Measurements from ENCODE around the gene ERGIC1. TPM values are rescaled to one million over a fixed set of nuclear protein-coding genes. Genes with fewer than 3 reads are reported as not detected.

ERGIC1 gene
- total and polyA plus RNA-seq, 10 of the 15 experiments (the other 5 are each of a cell fraction or from before 2014, with no cell fraction given): 8.8 to 104 (median 76.3) TPM

GRCh38 chr5:172833372-172833685, 722 bp upstream of the ERGIC1 start:
- TF ChIP-seq HCFC1 (IDR thresholded peaks at IDR 0.05; ENCODE audit: low read length) (0 out of 2 replicates have a peak, but pooled peaks have one; percentile 10), POLR2AphosphoS5 (IDR thresholded peaks at IDR 0.05; ENCODE audit: low read length) (no peak)
- peaks cover 32% of the 10 kb centered on the region for H3K4me1 ChIP-seq (ENCODE audit: control insufficient read depth, insufficient read depth, low read length)
- BruUV-seq (replicated peaks): no TSS peak
- POLR2A ChIA-PET: interaction anchor here (0.6 to 1.0 kb wide), 4 partner anchors 20 to 61 kb away, joined by 3 read pairs; no protein-coding TSS in a partner anchor
- WGBS (ENCODE audit: insufficient coverage, insufficient replicate concordance, low lambda C conversion rate, missing lambda C conversion rate): 29% methylated on average over 5 of the region's 6 CpGs
- H3K36me3 ChIP-seq (ENCODE audit: control insufficient read depth in 2 of 2, insufficient read depth in 2 of 2, low read length in 1 of 2): no peaks in the 10 kb centered on the region
- no peak for FAIRE-seq
- CTCF ChIA-PET: interaction anchor here (0.8 kb wide), 1 partner anchor 61 kb away, joined by 3 read pairs; no protein-coding TSS in a partner anchor
- H3K4me3 ChIP-seq: peak overlapping the region; percentile 97
- no peaks in the 10 kb centered on the region for H3K27me3 ChIP-seq (replicated peaks in 1 of 2; ENCODE audit: control insufficient read depth in 2 of 2, insufficient read depth in 2 of 2, low read length in 1 of 2)
- DNase-seq (ENCODE audit: low read depth, low spot score): no peak
- no peak overlapping the region for H2AFZ ChIP-seq (ENCODE audit: control insufficient read depth, low read depth, low read length)
- H3K79me2 ChIP-seq (ENCODE audit: control insufficient read depth, insufficient read depth, low read length): peaks cover 42% of the 10 kb centered on the region
- H3K9me3 ChIP-seq (replicated peaks; ENCODE audit: control insufficient read depth, insufficient read depth, low read length): no peaks in the 10 kb centered on the region
- H3K4me2 ChIP-seq (ENCODE audit: control insufficient read depth, insufficient read depth): peak overlapping the region; percentile 66
- RAD21 ChIA-PET (ENCODE audit: unreplicated experiment): interaction anchor here (0.9 to 1.0 kb wide), 2 partner anchors 63 to 98 kb away, joined by 3 read pairs; no protein-coding TSS in a partner anchor
- H3K9ac ChIP-seq (ENCODE audit: control insufficient read depth, insufficient read depth, low read length): no peak overlapping the region; the same call in 1 of the 2 replicates
- intact Hi-C loops (cut with micrococcal nuclease; ENCODE audit: unreplicated experiment) (loop anchor here (10.0 kb wide), 1 partner anchor 119 kb away; no protein-coding TSS in a partner anchor), in situ Hi-C loops (cut with MboI) (no loop called here)
- ATAC-seq: no peak
- SMC1A ChIA-PET (ENCODE audit: uncharacterized antibody, unreplicated experiment): interaction anchor here (1.0 to 5.9 kb wide), 2 partner anchors 49 to 62 kb away, joined by 3 to 33 read pairs; partner anchors contain the start of gene DUSP1
- no peak overlapping the region for H3K27ac ChIP-seq (ENCODE audit: control insufficient read depth, insufficient read depth)
- H4K20me1 ChIP-seq (ENCODE audit: control insufficient read depth, insufficient read depth): no peaks in the 10 kb centered on the region

- CTCF ChIA-PET: interaction anchor here (1.5 to 4.1 kb wide), 7 partner anchors 9 to 120 kb away, joined by 6 to 37 read pairs (median 11); partner anchors contain the start of gene DUSP1
- BruUV-seq (replicated peaks): no TSS peak
- Histone ChIP-seq H3K4me2 (ENCODE audit: control insufficient read depth, insufficient read depth) (peak overlapping the region; percentile 100), H3K4me3 (peak overlapping the region; percentile 97), H3K79me2 (ENCODE audit: control insufficient read depth, insufficient read depth, low read length) (peaks cover 46% of the 10 kb centered on the region), H3K4me1 (ENCODE audit: control insufficient read depth, insufficient read depth, low read length) (peaks cover 33% of the 10 kb centered on the region), H4K20me1 (ENCODE audit: control insufficient read depth, insufficient read depth) (no peaks in the 10 kb centered on the region), H3K9ac (ENCODE audit: control insufficient read depth, insufficient read depth, low read length) (peak overlapping the region; percentile 73), H3K9me3 (replicated peaks; ENCODE audit: control insufficient read depth, insufficient read depth, low read length) (no peaks in the 10 kb centered on the region), H3K36me3 (ENCODE audit: control insufficient read depth in 2 of 2, insufficient read depth in 2 of 2, low read length in 1 of 2) (no peaks in the 10 kb centered on the region), H2AFZ (ENCODE audit: control insufficient read depth, low read depth, low read length) (peak overlapping the region; percentile 35), H3K27me3 (replicated peaks in 1 of 2; ENCODE audit: control insufficient read depth in 2 of 2, insufficient read depth in 2 of 2, low read length in 1 of 2) (no peaks in the 10 kb centered on the region), H3K27ac (ENCODE audit: control insufficient read depth, insufficient read depth) (peak overlapping the region; percentile 95)
- RAD21 ChIA-PET (ENCODE audit: unreplicated experiment): interaction anchor here (1.0 to 3.4 kb wide), 4 partner anchors 47 to 70 kb away, joined by 5 to 35 read pairs (median 12); partner anchors contain the start of gene DUSP1
- intact Hi-C loops (cut with micrococcal nuclease; ENCODE audit: unreplicated experiment): loop anchor here (1.0 to 10.0 kb wide), 4 partner anchors 64 to 498 kb away; no protein-coding TSS in a partner anchor
- SMC1A ChIA-PET (ENCODE audit: uncharacterized antibody, unreplicated experiment): interaction anchor here (0.7 to 5.9 kb wide), 15 partner anchors 10 to 120 kb away, joined by 3 to 44 read pairs (median 4); partner anchors contain the start of gene DUSP1
- WGBS (ENCODE audit: insufficient coverage, insufficient replicate concordance, low lambda C conversion rate, missing lambda C conversion rate): 0% methylated on average over 26 of the region's 32 CpGs
- in situ Hi-C loops (cut with MboI): no loop called here
- DNase-seq (ENCODE audit: low read depth, low spot score): no peak
- POLR2A ChIA-PET: interaction anchor here (0.6 to 3.9 kb wide), 7 partner anchors 15 to 338 kb away, joined by 3 to 45 read pairs (median 16); partner anchors contain the start of gene DUSP1
- peak; percentile 25 for ATAC-seq
- no peak for FAIRE-seq
- TF ChIP-seq BACH1 (IDR thresholded peaks at IDR 0.05; ENCODE audit: borderline replicate concordance) (no peak), SIN3A (IDR thresholded peaks at IDR 0.05; ENCODE audit: low read depth, low read length) (no peak), POU2F2 (IDR thresholded peaks at IDR 0.05; ENCODE audit: borderline replicate concordance, low read depth, low read length) (no peak), POLR2A (IDR thresholded peaks at IDR 0.05; ENCODE audit: low read depth, low read length) (peak; percentile 28; the same call in 1 of the 2 replicates), CTCF (IDR thresholded peaks at IDR 0.05 in 2 of 3, conservative IDR thresholded peaks at IDR 0.05 in 1 of 3; ENCODE audit: control insufficient read depth in 2 of 3, extremely low read depth in 1 of 3, insufficient read depth in 1 of 3, low read depth in 3 of 3, low read length in 3 of 3) (peak in 1 of 3 experiments; percentile 13; a peak in 1 of 6 replicates), GATAD2B (conservative IDR thresholded peaks at IDR 0.05; ENCODE audit: low read depth) (peak; percentile 0; the same call in 1 of the 2 replicates), CHD4 (IDR thresholded peaks at IDR 0.05) (no peak), MAX (IDR thresholded peaks at IDR 0.05; ENCODE audit: low read depth, low read length) (0 out of 2 replicates have a peak, but pooled peaks have one; percentile 43), HDGF (IDR thresholded peaks at IDR 0.05) (0 out of 2 replicates have a peak, but pooled peaks have one; percentile 12), RCOR1 (conservative IDR thresholded peaks at IDR 0.05; ENCODE audit: low read depth, low read length) (no peak)
Observed at GRCh38 chr5:172834415-172835289, 601 bp downstream of the ERGIC1 start.
